SK-N-SH (cell line): ENCODE measurements around the gene MACROD1. TPM values are rescaled to one million over a fixed set of nuclear protein-coding genes. Genes with fewer than 3 reads are reported as not detected.

Experiments
- CTCF ChIA-PET: fragments of 300-600, 350-600 bp; formaldehyde crosslinking; extraction: SDS; loops from one replicate; lab custom pipeline; 2021; lab: Yijun Ruan, JAX
- POLR2A ChIA-PET: fragments of 350-600 bp; sonication (Branson Sonifier 250); formaldehyde crosslinking; extraction: SDS; loops from one replicate; lab custom pipeline; 2020; ENCODE audit warnings: antibody characterized with exemption, inconsistent platforms; lab: Yijun Ruan, JAX
- DNase-seq: peaks from one replicate; pipeline ENCODE4 v3.0.0; 2012
- H2AFZ ChIP-seq: fragments of 200-600 bp; sonication (generic); 2 replicates; pipeline ENCODE4 v1.8.1; 2016; ENCODE audit warnings: antibody characterized with exemption, mild to moderate bottlenecking, low read depth
- H3F3A ChIP-seq: fragments of 200-600 bp; sonication (generic); replicated peaks from 2 replicates; pipeline ENCODE3; 2016; ENCODE audit warnings: antibody characterized with exemption, mild to moderate bottlenecking; ENCODE audit not compliant: insufficient read depth
- H3K27ac ChIP-seq, 2 experiments: fragments of 200-500 bp in 1 of 2; fragments of 200-600 bp in 1 of 2; sonication (Bioruptor generic) in 1 of 2; sonication (generic), shearing (Covaris generic) in 1 of 2; 2 replicates each; pipeline versions ENCODE4 v1.5.1 to v1.6.1; 2014 to 2016; ENCODE audit warnings: low read depth in 2 of 2, inconsistent platforms in 1 of 2, low read length in 1 of 2, mild to moderate bottlenecking in 1 of 2, mixed read lengths in 1 of 2
- H3K27me3 ChIP-seq: fragments of 200-600 bp; sonication (generic), shearing (Covaris generic); 2 replicates; pipeline ENCODE4 v1.6.1; 2016; ENCODE audit warnings: mixed run types; ENCODE audit not compliant: insufficient read depth
- H3K36me3 ChIP-seq, 2 experiments: fragments of 200-500 bp in 1 of 2; fragments of 200-600 bp in 1 of 2; sonication (Bioruptor generic) in 1 of 2; sonication (generic) in 1 of 2; replicated peaks in 1 of 2; 2 replicates each; pipeline versions ENCODE3 to v1.5.1; 2014 to 2016; ENCODE audit warnings: low read length in 1 of 2, mild to moderate bottlenecking in 1 of 2; ENCODE audit not compliant: insufficient read depth in 2 of 2, control insufficient read depth in 1 of 2
- H3K4me1 ChIP-seq, 2 experiments: fragments of 200-500 bp in 1 of 2; fragments of 200-600 bp in 1 of 2; sonication (Bioruptor generic) in 1 of 2; sonication (generic), shearing (Covaris generic) in 1 of 2; 2 replicates each; pipeline versions ENCODE4 v1.5.1 to v1.6.1; 2014 to 2016; ENCODE audit warnings: low read depth in 1 of 2, low read length in 1 of 2, mixed run types in 1 of 2; ENCODE audit not compliant: insufficient read depth in 2 of 2, control insufficient read depth in 1 of 2
- H3K4me2 ChIP-seq: fragments of 200-600 bp; sonication (generic), shearing (Covaris generic); 2 replicates; pipeline ENCODE4 v1.6.1; 2017; ENCODE audit warnings: mixed run types
- H3K4me3 ChIP-seq, 2 experiments: fragments of 200-500 bp in 1 of 2; fragments of 200-600 bp in 1 of 2; sonication (Bioruptor generic) in 1 of 2; sonication (generic), shearing (Covaris generic) in 1 of 2; 2 replicates each; pipeline versions ENCODE4 v1.5.1 to v1.8.1; 2014 to 2016; ENCODE audit warnings: low read depth in 2 of 2, inconsistent platforms in 1 of 2, low read length in 1 of 2, mild to moderate bottlenecking in 1 of 2, mixed read lengths in 1 of 2, moderate library complexity in 1 of 2
- H3K79me2 ChIP-seq: fragments of 200-600 bp; sonication (generic); 2 replicates; pipeline ENCODE4 v1.8.1; 2017; ENCODE audit warnings: mild to moderate bottlenecking; ENCODE audit not compliant: insufficient read depth
- H3K9ac ChIP-seq: fragments of 200-600 bp; sonication (generic); 2 replicates; pipeline ENCODE4 v1.6.1; 2017; ENCODE audit warnings: mixed run types
- H3K9me2 ChIP-seq: fragments of 200-600 bp; sonication (generic); 2 replicates; pipeline ENCODE4 v1.6.1; 2017; ENCODE audit warnings: mixed run types
- H3K9me3 ChIP-seq: fragments of 200-600 bp; sonication (generic); 2 replicates; pipeline ENCODE4 v1.6.1; 2017; ENCODE audit warnings: mixed run types, mild to moderate bottlenecking, moderate library complexity
- H4K20me1 ChIP-seq: fragments of 200-600 bp; sonication (generic); 2 replicates; pipeline ENCODE4 v1.6.1; 2017; ENCODE audit warnings: mild to moderate bottlenecking, mixed run types; ENCODE audit not compliant: insufficient read depth
- CHD2 ChIP-seq: fragments of 150-350 bp; IDR thresholded peaks from 2 replicates; pipeline ENCODE4 v1.6.1; 2018; ENCODE audit warnings: low read length; ENCODE audit not compliant: partially characterized antibody
- ELF1 ChIP-seq: IDR thresholded peaks from 2 replicates; pipeline ENCODE4 v1.4.0; 2012
- EP300 ChIP-seq, 2 experiments: IDR thresholded peaks; 2 replicates each; pipeline versions ENCODE4 v1.4.0 to v1.6.1; 2012; ENCODE audit warnings: borderline replicate concordance in 1 of 2, low read depth in 1 of 2, low read length in 1 of 2
- EZH2phosphoT487 ChIP-seq: fragments of 200-600 bp; sonication (generic); IDR thresholded peaks from 2 replicates; pipeline ENCODE4 v1.6.1; 2017; ENCODE audit warnings: low read depth, mixed run types, mild to moderate bottlenecking, antibody characterized with exemption, moderate library complexity, borderline replicate concordance
- FOXJ3 ChIP-seq: sonication (generic); formaldehyde crosslinking; IDR thresholded peaks from 2 replicates; pipeline ENCODE4 v1.5.1; 2020; ENCODE audit warnings: mild to moderate bottlenecking, missing genetic modification reagents
- GABPA ChIP-seq: IDR thresholded peaks from 2 replicates; pipeline ENCODE4 v1.4.0; 2012; ENCODE audit warnings: low read depth, mild to moderate bottlenecking
- GATA2 ChIP-seq: sonication (generic); formaldehyde crosslinking; IDR thresholded peaks from 2 replicates; pipeline ENCODE4 v1.5.0; 2020; ENCODE audit warnings: mild to moderate bottlenecking, missing genetic modification reagents
- JUND ChIP-seq: IDR thresholded peaks from 2 replicates; pipeline ENCODE4 v1.4.0; 2012
- MXI1 ChIP-seq: IDR thresholded peaks from 2 replicates; pipeline ENCODE4 v1.6.1; 2012; ENCODE audit warnings: mild to moderate bottlenecking, low read depth, low read length, improper control_type of control experiment
- NFIC ChIP-seq: IDR thresholded peaks from 2 replicates; pipeline ENCODE4 v1.4.0; 2012; ENCODE audit warnings: borderline replicate concordance
- NRF1 ChIP-seq: IDR thresholded peaks from 2 replicates; pipeline ENCODE4 v1.6.1; 2012; ENCODE audit warnings: low read depth, mild to moderate bottlenecking, low read length
- POLR2AphosphoS5 ChIP-seq: IDR thresholded peaks from 2 replicates; pipeline ENCODE4 v1.6.1; 2012; ENCODE audit warnings: low read depth, low read length
- RAD21 ChIP-seq: IDR thresholded peaks from 2 replicates; pipeline ENCODE4 v1.6.1; 2012; ENCODE audit warnings: mild to moderate bottlenecking, low read length
- RCOR1 ChIP-seq: fragments of 150-350 bp; IDR thresholded peaks from 2 replicates; pipeline ENCODE4 v1.6.1; 2017; ENCODE audit warnings: antibody characterized with exemption, low read length
- RFX5 ChIP-seq: IDR thresholded peaks from 2 replicates; pipeline ENCODE4 v1.6.1; 2012; ENCODE audit warnings: mild to moderate bottlenecking, improper control_type of control experiment, low read length
- SIN3A ChIP-seq: IDR thresholded peaks from 2 replicates; pipeline ENCODE4 v1.6.1; 2012; ENCODE audit warnings: low read depth, mild to moderate bottlenecking, low read length, moderate library complexity, borderline replicate concordance
- SMC3 ChIP-seq: IDR thresholded peaks from 2 replicates; pipeline ENCODE4 v1.6.1; 2012; ENCODE audit warnings: low read depth, low read length, improper control_type of control experiment
- TAF1 ChIP-seq: IDR thresholded peaks from 2 replicates; pipeline ENCODE4 v1.6.1; 2012; ENCODE audit warnings: low read depth, mild to moderate bottlenecking, low read length, moderate library complexity, borderline replicate concordance
- TCF12 ChIP-seq: IDR thresholded peaks from 2 replicates; pipeline ENCODE4 v1.4.0; 2012
- WGBS: methylation state at CpG from one replicate; pipeline ENCODE4 v1.1.6; 2017; ENCODE audit warnings: low lambda C conversion rate; 5-methylcytosine and 5-hydroxymethylcytosine counted together
- polyA plus RNA-seq, 3 experiments: library from polyadenylated mRNA; depleted of rRNA; stranded (reverse); fragments of >200 nt; gene quantifications; 2 replicates each; pipeline ENCODE4 v1.2.3, GENCODE V29; 2012
- TF ChIP-seq, protein P1 (sequence below): IDR thresholded peaks from 2 replicates; pipeline ENCODE4 v1.4.0; 2012; ENCODE audit warnings: low read depth, borderline replicate concordance
- TF ChIP-seq, protein P2 (sequence below): fragments of 200-600 bp; sonication (generic); IDR thresholded peaks from 2 replicates; pipeline ENCODE4 v1.6.1; 2017; ENCODE audit warnings: antibody characterized with exemption, mild to moderate bottlenecking, moderate library complexity
- TF ChIP-seq, protein P3 (sequence below): IDR thresholded peaks from 2 replicates; pipeline ENCODE4 v1.4.0; 2012; ENCODE audit warnings: low read depth
- TF ChIP-seq, protein P4 (sequence below): fragments of 150-350 bp; IDR thresholded peaks from 2 replicates; pipeline ENCODE4 v1.6.1; 2017; ENCODE audit warnings: antibody characterized with exemption, low read length, low read depth, borderline replicate concordance
- TF ChIP-seq, protein P5 (sequence below): IDR thresholded peaks from 2 replicates; pipeline ENCODE4 v1.6.1; 2012; ENCODE audit warnings: mild to moderate bottlenecking, low read depth, low read length, moderate library complexity

Gene MACROD1, protein sequence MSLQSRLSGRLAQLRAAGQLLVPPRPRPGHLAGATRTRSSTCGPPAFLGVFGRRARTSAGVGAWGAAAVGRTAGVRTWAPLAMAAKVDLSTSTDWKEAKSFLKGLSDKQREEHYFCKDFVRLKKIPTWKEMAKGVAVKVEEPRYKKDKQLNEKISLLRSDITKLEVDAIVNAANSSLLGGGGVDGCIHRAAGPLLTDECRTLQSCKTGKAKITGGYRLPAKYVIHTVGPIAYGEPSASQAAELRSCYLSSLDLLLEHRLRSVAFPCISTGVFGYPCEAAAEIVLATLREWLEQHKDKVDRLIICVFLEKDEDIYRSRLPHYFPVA
- 48.3 and 49.1 TPM in 2 replicates for polyA plus RNA-seq (2012; rRNA removed)
- 30.5 and 43.7 TPM in 2 replicates for polyA plus RNA-seq (2012; cell fraction: cytosol; rRNA removed)
- polyA plus RNA-seq (2012; cell fraction: nucleus; rRNA removed), result 84.7 and 105 TPM in 2 replicates

DNA sequence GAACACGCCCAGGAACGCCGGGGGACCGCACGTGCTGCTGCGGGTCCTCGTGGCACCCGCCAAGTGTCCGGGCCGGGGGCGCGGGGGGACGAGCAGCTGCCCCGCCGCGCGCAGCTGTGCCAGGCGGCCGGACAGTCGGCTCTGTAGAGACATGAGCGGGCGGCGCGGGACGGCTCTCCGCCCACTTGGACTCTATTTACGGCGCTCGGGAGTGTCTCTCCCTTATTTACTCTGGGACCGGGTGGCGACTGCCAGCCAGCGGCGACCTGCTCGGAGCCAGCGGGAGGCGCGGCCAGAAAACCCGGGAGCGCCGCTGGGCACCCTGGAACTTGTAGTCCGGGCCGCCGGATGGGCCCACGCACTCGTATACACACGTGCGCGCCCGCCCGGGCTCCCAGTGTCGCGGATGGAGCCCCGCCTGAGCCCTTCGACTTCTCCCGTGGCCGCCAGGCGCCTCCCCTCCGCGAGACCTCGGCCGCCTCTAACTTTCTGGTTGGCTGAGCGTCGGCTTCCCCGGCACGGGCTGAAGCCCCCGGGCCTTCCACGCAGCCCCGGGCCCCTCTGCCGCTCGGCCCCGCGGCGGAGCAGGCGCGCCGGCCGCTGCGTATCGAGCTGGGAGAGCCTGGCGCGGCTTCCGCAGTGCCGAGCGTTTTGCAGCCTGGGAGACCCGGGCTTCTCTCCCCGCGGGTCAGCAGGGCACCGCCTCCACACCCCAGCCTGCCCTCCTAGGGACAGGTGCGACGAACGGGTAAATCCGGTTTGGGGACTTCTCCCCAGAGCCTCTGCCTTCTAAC, at the start of gene MACROD1:
TSS of gene MACROD1 (minus strand) at position 272 of the 794 bp plus-strand sequence. CDS start at position 153, 119 bp downstream.
- ChIA-PET CTCF (interaction anchor here (0.9 to 7.2 kb wide), 9 partner anchors 15 to 329 kb away, joined by 3 to 61 read pairs (median 5); partner anchors contain the start of genes NUDT22, STIP1 and TRPT1), POLR2A (no interaction called here)
- peaks cover 4% of the 10 kb centered on the region for H3F3A ChIP-seq
- peak within 1 kb of the TSS; percentile 95 for H2AFZ ChIP-seq
- peaks cover 7% of the 10 kb centered on the region; the same call in 1 of the 2 replicates for H3K79me2 ChIP-seq
- H3K9ac ChIP-seq, result peak within 1 kb of the TSS; percentile 73
- WGBS, result 0% methylated on average over 2 of the region's 92 CpGs
- no peaks in the 10 kb centered on the region for H3K36me3 ChIP-seq
- H3K27me3 ChIP-seq, result no peaks in the 10 kb centered on the region
- no peaks in the 10 kb centered on the region for H3K9me3 ChIP-seq
- H3K4me2 ChIP-seq, result peak within 1 kb of the TSS; percentile 95
- peaks cover 8 to 15% of the 10 kb centered on the region in 2 experiments; a peak in 3 of 4 replicates for H3K4me1 ChIP-seq
- no peaks in the 10 kb centered on the region for H4K20me1 ChIP-seq
- peak within 1 kb of the TSS; percentile 66 to 81 for H3K4me3 ChIP-seq
- no peaks in the 10 kb centered on the region for H3K9me2 ChIP-seq
- DNase-seq, result peak; percentile 96
- peak within 1 kb of the TSS; percentile 17 to 77; a peak in 3 of 4 replicates for H3K27ac ChIP-seq
- TF ChIP-seq POLR2AphosphoS5 (peak; percentile 55; the same call in 1 of the 2 replicates), EZH2phosphoT487 (no peak), NRF1 (peak; percentile 22; the same call in 1 of the 2 replicates), RFX5 (no peak), SIN3A (peak; percentile 32; the same call in 1 of the 2 replicates), EP300 (IDR thresholded peaks at IDR 0.05; ENCODE audit: borderline replicate concordance in 1 of 2, low read depth in 1 of 2, low read length in 1 of 2) (no peak), RAD21 (no peak), TCF12 (0 out of 2 replicates have a peak, but pooled peaks have one; percentile 26), FOXJ3 (no peak), GATA2 (no peak), ELF1 (0 out of 2 replicates have a peak, but pooled peaks have one; percentile 34), CHD2 (no peak), RCOR1 (no peak), GABPA (no peak), NFIC (0 out of 2 replicates have a peak, but pooled peaks have one; percentile 7), TAF1 (no peak), MXI1 (peak; percentile 75), SMC3 (no peak), JUND (no peak)
- TF ChIP-seq, protein P1, sequence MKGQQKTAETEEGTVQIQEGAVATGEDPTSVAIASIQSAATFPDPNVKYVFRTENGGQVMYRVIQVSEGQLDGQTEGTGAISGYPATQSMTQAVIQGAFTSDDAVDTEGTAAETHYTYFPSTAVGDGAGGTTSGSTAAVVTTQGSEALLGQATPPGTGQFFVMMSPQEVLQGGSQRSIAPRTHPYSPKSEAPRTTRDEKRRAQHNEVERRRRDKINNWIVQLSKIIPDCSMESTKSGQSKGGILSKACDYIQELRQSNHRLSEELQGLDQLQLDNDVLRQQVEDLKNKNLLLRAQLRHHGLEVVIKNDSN, result no peak
- TF ChIP-seq, protein P2, sequence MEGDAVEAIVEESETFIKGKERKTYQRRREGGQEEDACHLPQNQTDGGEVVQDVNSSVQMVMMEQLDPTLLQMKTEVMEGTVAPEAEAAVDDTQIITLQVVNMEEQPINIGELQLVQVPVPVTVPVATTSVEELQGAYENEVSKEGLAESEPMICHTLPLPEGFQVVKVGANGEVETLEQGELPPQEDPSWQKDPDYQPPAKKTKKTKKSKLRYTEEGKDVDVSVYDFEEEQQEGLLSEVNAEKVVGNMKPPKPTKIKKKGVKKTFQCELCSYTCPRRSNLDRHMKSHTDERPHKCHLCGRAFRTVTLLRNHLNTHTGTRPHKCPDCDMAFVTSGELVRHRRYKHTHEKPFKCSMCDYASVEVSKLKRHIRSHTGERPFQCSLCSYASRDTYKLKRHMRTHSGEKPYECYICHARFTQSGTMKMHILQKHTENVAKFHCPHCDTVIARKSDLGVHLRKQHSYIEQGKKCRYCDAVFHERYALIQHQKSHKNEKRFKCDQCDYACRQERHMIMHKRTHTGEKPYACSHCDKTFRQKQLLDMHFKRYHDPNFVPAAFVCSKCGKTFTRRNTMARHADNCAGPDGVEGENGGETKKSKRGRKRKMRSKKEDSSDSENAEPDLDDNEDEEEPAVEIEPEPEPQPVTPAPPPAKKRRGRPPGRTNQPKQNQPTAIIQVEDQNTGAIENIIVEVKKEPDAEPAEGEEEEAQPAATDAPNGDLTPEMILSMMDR, result no peak
- TF ChIP-seq, protein P3, sequence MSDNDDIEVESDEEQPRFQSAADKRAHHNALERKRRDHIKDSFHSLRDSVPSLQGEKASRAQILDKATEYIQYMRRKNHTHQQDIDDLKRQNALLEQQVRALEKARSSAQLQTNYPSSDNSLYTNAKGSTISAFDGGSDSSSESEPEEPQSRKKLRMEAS, result peak; percentile 69
- TF ChIP-seq, protein P4, sequence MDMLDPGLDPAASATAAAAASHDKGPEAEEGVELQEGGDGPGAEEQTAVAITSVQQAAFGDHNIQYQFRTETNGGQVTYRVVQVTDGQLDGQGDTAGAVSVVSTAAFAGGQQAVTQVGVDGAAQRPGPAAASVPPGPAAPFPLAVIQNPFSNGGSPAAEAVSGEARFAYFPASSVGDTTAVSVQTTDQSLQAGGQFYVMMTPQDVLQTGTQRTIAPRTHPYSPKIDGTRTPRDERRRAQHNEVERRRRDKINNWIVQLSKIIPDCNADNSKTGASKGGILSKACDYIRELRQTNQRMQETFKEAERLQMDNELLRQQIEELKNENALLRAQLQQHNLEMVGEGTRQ, result no peak
- TF ChIP-seq, protein P5, sequence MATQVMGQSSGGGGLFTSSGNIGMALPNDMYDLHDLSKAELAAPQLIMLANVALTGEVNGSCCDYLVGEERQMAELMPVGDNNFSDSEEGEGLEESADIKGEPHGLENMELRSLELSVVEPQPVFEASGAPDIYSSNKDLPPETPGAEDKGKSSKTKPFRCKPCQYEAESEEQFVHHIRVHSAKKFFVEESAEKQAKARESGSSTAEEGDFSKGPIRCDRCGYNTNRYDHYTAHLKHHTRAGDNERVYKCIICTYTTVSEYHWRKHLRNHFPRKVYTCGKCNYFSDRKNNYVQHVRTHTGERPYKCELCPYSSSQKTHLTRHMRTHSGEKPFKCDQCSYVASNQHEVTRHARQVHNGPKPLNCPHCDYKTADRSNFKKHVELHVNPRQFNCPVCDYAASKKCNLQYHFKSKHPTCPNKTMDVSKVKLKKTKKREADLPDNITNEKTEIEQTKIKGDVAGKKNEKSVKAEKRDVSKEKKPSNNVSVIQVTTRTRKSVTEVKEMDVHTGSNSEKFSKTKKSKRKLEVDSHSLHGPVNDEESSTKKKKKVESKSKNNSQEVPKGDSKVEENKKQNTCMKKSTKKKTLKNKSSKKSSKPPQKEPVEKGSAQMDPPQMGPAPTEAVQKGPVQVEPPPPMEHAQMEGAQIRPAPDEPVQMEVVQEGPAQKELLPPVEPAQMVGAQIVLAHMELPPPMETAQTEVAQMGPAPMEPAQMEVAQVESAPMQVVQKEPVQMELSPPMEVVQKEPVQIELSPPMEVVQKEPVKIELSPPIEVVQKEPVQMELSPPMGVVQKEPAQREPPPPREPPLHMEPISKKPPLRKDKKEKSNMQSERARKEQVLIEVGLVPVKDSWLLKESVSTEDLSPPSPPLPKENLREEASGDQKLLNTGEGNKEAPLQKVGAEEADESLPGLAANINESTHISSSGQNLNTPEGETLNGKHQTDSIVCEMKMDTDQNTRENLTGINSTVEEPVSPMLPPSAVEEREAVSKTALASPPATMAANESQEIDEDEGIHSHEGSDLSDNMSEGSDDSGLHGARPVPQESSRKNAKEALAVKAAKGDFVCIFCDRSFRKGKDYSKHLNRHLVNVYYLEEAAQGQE, result no peak; the same call in 1 of the 2 replicates
